Tibial nerve (tissue), 4 donors: ENCODE measurements around the gene UBE2E2. TPM values are rescaled to one million over a fixed set of nuclear protein-coding genes. Genes with fewer than 3 reads are reported as not detected.

Experiments used
- DNase-seq, 2 donors: peaks; one replicate each; pipeline ENCODE4 v3.0.0-alpha.2; 2019; ENCODE audit warnings: low spot score in 2 of 2
- H3K27ac ChIP-seq, 4 donors: fragments of 200-600 bp; sonication (generic) in 3 of 4; one replicate each; pipeline ENCODE4 v1.5.1; 2017 to 2019; ENCODE audit warnings: mild to moderate bottlenecking in 1 of 4
- H3K27me3 ChIP-seq, 2 donors: fragments of 200-600 bp; sonication (generic) in 1 of 2; one replicate each; pipeline versions ENCODE4 v1.5.1 to v1.6.0; 2017 to 2019
- H3K36me3 ChIP-seq, 3 donors: fragments of 200-600 bp; sonication (generic); one replicate each; pipeline ENCODE4 v1.5.1; 2018 to 2019
- H3K4me1 ChIP-seq, 4 donors: fragments of 200-600 bp; sonication (generic) in 3 of 4; one replicate each; pipeline ENCODE4 v1.5.1; 2017 to 2019
- H3K4me3 ChIP-seq, 4 donors: fragments of 200-600 bp; sonication (generic) in 3 of 4; one replicate each; pipeline ENCODE4 v1.5.1; 2017 to 2019; ENCODE audit warnings: mild to moderate bottlenecking in 1 of 4, moderate library complexity in 1 of 4
- H3K9me3 ChIP-seq, 4 donors: fragments of 200-600 bp; sonication (generic) in 3 of 4; one replicate each; pipeline ENCODE4 v1.5.1; 2017 to 2019
- EP300 ChIP-seq, 2 donors: sonication (generic); formaldehyde crosslinking; IDR thresholded peaks; one replicate each; pipeline ENCODE4 v1.6.1; 2017; ENCODE audit warnings: antibody characterized with exemption in 2 of 2, mild to moderate bottlenecking in 1 of 2
- POLR2A ChIP-seq, 2 donors: fragments of 450-650 bp; IDR thresholded peaks; one replicate each; pipeline ENCODE4 v1.6.1; 2017; ENCODE audit warnings: antibody characterized with exemption in 2 of 2, mild to moderate bottlenecking in 2 of 2, moderate library complexity in 2 of 2
- WGBS, 2 donors: methylation state at CpG; one replicate each; pipeline ENCODE4 v1.1.5; 2018; 5-methylcytosine and 5-hydroxymethylcytosine counted together
- total RNA-seq, 4 donors: library from RNA; depleted of rRNA; stranded (reverse); fragments of >200 nt; gene quantifications; one replicate each; pipeline ENCODE4 v1.1.0, GENCODE V29; 2016
- TF ChIP-seq, protein P1 (sequence below), 5 experiments: fragments of 200-600 bp in 3 of 5; fragments of 450-650 bp in 2 of 5; sonication (generic) in 3 of 5; IDR thresholded peaks; one replicate each; pipeline ENCODE4 v1.5.1; 2016 to 2019; ENCODE audit warnings: antibody characterized with exemption in 5 of 5, mild to moderate bottlenecking in 3 of 5, moderate library complexity in 2 of 5

The UBE2E2 gene
- total RNA-seq, 4 donors from 2014 or later = 67.1 to 222 (median 130) TPM

DNA sequence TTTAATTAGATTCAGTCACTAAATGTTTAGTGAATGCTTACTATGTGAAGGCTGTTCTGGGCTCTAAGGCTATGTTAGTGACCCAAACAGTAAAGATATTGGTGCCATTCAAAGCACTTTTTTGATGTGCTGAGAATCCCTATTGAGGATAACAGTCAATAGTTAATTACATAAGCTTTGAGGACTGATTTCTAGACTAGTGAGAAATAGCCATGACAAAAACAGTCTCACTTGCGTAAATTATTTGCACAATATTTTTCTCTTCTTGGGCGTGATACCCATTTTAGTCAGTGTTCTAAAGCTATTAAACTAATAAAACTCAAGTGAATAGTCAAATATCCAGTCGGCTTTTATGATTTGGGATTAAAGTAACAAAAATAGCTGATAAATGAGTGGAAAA lies 74.6 kb downstream of the UBE2E2 start:
- no peak for TF ChIP-seq POLR2A (IDR thresholded peaks at IDR 0.05)
- TF ChIP-seq EP300 (IDR thresholded peaks at IDR 0.05) = no peak
- TF ChIP-seq, protein P1, sequence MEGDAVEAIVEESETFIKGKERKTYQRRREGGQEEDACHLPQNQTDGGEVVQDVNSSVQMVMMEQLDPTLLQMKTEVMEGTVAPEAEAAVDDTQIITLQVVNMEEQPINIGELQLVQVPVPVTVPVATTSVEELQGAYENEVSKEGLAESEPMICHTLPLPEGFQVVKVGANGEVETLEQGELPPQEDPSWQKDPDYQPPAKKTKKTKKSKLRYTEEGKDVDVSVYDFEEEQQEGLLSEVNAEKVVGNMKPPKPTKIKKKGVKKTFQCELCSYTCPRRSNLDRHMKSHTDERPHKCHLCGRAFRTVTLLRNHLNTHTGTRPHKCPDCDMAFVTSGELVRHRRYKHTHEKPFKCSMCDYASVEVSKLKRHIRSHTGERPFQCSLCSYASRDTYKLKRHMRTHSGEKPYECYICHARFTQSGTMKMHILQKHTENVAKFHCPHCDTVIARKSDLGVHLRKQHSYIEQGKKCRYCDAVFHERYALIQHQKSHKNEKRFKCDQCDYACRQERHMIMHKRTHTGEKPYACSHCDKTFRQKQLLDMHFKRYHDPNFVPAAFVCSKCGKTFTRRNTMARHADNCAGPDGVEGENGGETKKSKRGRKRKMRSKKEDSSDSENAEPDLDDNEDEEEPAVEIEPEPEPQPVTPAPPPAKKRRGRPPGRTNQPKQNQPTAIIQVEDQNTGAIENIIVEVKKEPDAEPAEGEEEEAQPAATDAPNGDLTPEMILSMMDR (IDR thresholded peaks at IDR 0.05) = no peak
- Histone ChIP-seq H3K27me3 (no peaks in the 10 kb centered on the region), H3K36me3 (no peaks in the 10 kb centered on the region), H3K27ac (no peak overlapping the region), H3K9me3 (no peaks in the 10 kb centered on the region), H3K4me1 (peaks cover 0 to 54% (median 0%) of the 10 kb centered on the region in 4 donors), H3K4me3 (no peak overlapping the region)
- DNase-seq = no peak
- WGBS, 2 donors = 61 to 74% methylated on average over 3 of the region's 3 CpGs

DNA sequence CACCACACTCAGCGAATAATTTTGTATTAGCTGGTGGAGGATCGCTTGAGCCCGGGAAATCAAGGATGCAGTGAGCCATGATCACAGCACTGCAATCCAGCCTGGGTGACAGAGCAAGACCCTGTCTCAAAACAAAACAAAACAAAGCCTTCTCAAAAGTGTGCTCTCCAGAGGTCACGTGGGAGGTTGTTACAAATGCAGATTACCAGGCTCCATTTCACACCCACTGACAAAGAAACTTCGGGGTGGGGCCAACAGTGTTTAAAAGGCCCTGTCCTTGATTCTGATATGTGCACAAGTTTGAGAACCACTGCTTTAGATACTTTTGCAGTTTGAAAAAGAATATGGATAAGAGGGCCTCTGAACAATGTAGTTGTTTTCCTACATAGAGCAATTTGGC lies 80.5 kb downstream of the UBE2E2 start:
- no peak for DNase-seq
- Histone ChIP-seq H3K27ac (no peak overlapping the region), H3K4me3 (no peak overlapping the region), H3K27me3 (no peaks in the 10 kb centered on the region), H3K4me1 (peaks cover 0 to 27% (median 0%) of the 10 kb centered on the region in 4 donors), H3K9me3 (peaks cover 0 to 23% (median 4%) of the 10 kb centered on the region in 4 donors), H3K36me3 (no peaks in the 10 kb centered on the region)
- 85 to 88% methylated on average over 5 of the region's 5 CpGs for WGBS, 2 donors
- TF ChIP-seq, protein P1 (IDR thresholded peaks at IDR 0.05) = no peak
- no peak for TF ChIP-seq EP300 (IDR thresholded peaks at IDR 0.05)
- TF ChIP-seq POLR2A (IDR thresholded peaks at IDR 0.05) = no peak

DNA sequence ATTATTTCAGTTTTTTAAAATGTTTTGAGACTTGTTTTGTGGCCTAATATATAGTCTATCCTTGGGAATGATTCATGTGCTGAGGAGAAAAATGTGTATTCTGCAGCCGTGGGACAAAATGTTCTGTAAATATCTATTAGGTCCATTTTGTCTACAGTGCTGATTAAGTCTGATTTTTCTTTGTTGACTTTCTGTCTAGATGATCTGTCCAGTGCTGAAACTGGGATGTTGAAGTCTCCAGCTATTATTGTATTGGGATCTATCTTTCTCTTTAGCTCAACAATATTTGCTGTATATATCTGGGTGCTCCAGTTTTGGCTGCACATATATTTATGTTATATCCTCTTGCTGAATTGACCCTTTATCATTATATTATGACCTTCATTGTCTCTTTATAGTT lies 85.2 kb downstream of the UBE2E2 start:
- WGBS, 2 donors = 71 to 73% methylated on average over 1 of the region's 1 CpG
- TF ChIP-seq, protein P1 (IDR thresholded peaks at IDR 0.05) = no peak
- TF ChIP-seq EP300 (IDR thresholded peaks at IDR 0.05) = no peak
- no peak for DNase-seq
- no peak overlapping the region for H3K27ac ChIP-seq
- no peaks in the 10 kb centered on the region for H3K27me3 ChIP-seq
- peaks cover 0 to 23% (median 4%) of the 10 kb centered on the region in 4 donors for H3K9me3 ChIP-seq
- peaks cover 0 to 4% (median 0%) of the 10 kb centered on the region in 4 donors for H3K4me1 ChIP-seq
- no peak overlapping the region for H3K4me3 ChIP-seq
- no peaks in the 10 kb centered on the region for H3K36me3 ChIP-seq

DNA sequence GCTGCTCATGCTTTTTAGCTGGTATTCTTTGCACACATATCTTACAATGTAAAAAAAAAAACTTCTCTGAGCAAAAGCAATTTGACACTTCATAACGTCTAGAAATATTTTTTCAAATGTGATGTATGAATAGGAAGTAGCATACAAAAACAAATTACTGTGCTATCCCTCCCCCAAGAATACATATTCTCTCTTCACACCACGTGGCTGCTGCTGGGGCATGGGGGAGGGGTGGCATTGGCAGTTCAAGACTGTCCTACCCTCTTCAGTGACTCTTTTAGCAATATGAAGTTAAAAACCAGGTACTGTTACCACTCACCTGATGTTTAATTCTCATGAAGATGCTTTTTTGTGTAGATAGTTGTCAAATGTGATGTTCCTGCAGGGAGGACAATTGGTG lies 85.6 kb downstream of the UBE2E2 start:
- TF ChIP-seq, protein P1 (IDR thresholded peaks at IDR 0.05) = no peak
- TF ChIP-seq EP300 (IDR thresholded peaks at IDR 0.05) = no peak
- TF ChIP-seq POLR2A (IDR thresholded peaks at IDR 0.05) = no peak
- Histone ChIP-seq H3K4me3 (no peak overlapping the region), H3K27ac (no peak overlapping the region), H3K9me3 (peaks cover 0 to 23% (median 4%) of the 10 kb centered on the region in 4 donors), H3K36me3 (no peaks in the 10 kb centered on the region), H3K27me3 (no peaks in the 10 kb centered on the region), H3K4me1 (peaks cover 0 to 7% (median 0%) of the 10 kb centered on the region in 4 donors)
- DNase-seq = no peak
- WGBS, 2 donors = 24 to 26% methylated on average over 2 of the region's 2 CpGs

DNA sequence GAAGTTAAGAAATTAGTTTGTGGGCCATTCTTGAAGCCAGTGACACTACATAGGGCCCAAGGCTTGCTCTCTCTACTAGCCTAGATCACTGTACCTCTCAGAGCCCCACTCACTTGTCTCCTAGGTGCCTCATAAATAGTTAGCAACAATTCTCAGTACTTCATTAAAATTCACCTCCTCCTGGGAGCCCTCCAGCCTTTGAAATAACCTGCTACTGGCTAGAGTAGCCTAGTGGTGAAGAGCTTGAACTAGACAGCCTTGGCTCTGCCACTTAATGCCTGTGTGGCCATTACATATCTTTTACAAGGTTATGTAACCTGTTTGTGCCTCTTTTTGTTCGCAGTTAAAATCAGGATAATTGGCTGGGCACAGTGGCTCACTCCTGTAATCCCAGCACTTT lies 89.3 kb downstream of the UBE2E2 start:
- Histone ChIP-seq H3K27me3 (no peaks in the 10 kb centered on the region), H3K9me3 (peaks cover 0 to 1% (median 0%) of the 10 kb centered on the region in 4 donors), H3K4me1 (peaks cover 0 to 15% (median 0%) of the 10 kb centered on the region in 4 donors), H3K4me3 (no peak overlapping the region), H3K36me3 (no peaks in the 10 kb centered on the region), H3K27ac (no peak overlapping the region)
- DNase-seq = no peak
- WGBS, 2 donors = 100% methylated on average over 1 of the region's 1 CpG
- TF ChIP-seq POLR2A (IDR thresholded peaks at IDR 0.05) = no peak
- TF ChIP-seq, protein P1 (IDR thresholded peaks at IDR 0.05) = no peak
- TF ChIP-seq EP300 (IDR thresholded peaks at IDR 0.05) = no peak
